Smooth muscle cell (in vitro differentiated cells): Measurements from ENCODE around the gene SYCE3. TPM values are rescaled to one million over a fixed set of nuclear protein-coding genes. Genes with fewer than 3 reads are reported as not detected.
"Not testable (repeated sequence)": the region's sequence is repeated elsewhere in the genome, so short reads cannot be mapped to it uniquely, and the experiment has no call there.

Experiments
- DNase-seq: peaks from one replicate; lab custom pipeline; 2025; ENCODE audit not compliant: unreplicated experiment; lab: John Stamatoyannopoulos, UW
- H2AFZ ChIP-seq: fragments of 200-600 bp; sonication (generic); 2 replicates; pipeline ENCODE4 v1.6.0; 2016; ENCODE audit warnings: antibody characterized with exemption, low read depth, mild to moderate bottlenecking
- H3F3A ChIP-seq: fragments of 200-600 bp; sonication (generic); 2 replicates; pipeline ENCODE4 v1.6.0; 2017; ENCODE audit warnings: antibody characterized with exemption, low read depth
- H3K27ac ChIP-seq: fragments of 200-600 bp; sonication (generic); 2 replicates; pipeline ENCODE4 v1.5.1; 2016; ENCODE audit warnings: low read depth, mild to moderate bottlenecking
- H3K27me3 ChIP-seq: fragments of 200-600 bp; sonication (generic); 2 replicates; pipeline ENCODE4 v1.6.1; 2016; ENCODE audit warnings: low read depth, mild to moderate bottlenecking
- H3K36me3 ChIP-seq: fragments of 200-600 bp; sonication (generic); 2 replicates; pipeline ENCODE4 v1.5.1; 2016; ENCODE audit warnings: low read depth
- H3K4me1 ChIP-seq: fragments of 200-600 bp; sonication (generic); 2 replicates; pipeline ENCODE4 v1.5.1; 2016; ENCODE audit warnings: low read depth
- H3K4me2 ChIP-seq: fragments of 200-600 bp; sonication (generic); 2 replicates; pipeline ENCODE4 v1.6.0; 2016; ENCODE audit warnings: mild to moderate bottlenecking
- H3K4me3 ChIP-seq: fragments of 200-600 bp; sonication (generic); 2 replicates; pipeline ENCODE4 v1.5.1; 2016; ENCODE audit warnings: mild to moderate bottlenecking
- H3K79me2 ChIP-seq: fragments of 200-600 bp; sonication (generic); 2 replicates; pipeline ENCODE4 v1.6.0; 2016; ENCODE audit warnings: low read depth, mild to moderate bottlenecking
- H3K9ac ChIP-seq: fragments of 200-600 bp; sonication (generic); 2 replicates; pipeline ENCODE4 v1.6.0; 2016; ENCODE audit warnings: low read depth
- H3K9me3 ChIP-seq: fragments of 200-600 bp; sonication (generic); replicated peaks from 2 replicates; pipeline ENCODE4 v1.5.1; 2016; ENCODE audit warnings: low read depth
- H4K20me1 ChIP-seq: fragments of 200-600 bp; sonication (generic); 2 replicates; pipeline ENCODE4 v1.6.0; 2016; ENCODE audit warnings: low read depth
- WGBS: methylation state at CpG from one replicate; pipeline ENCODE4 v1.1.7; 2016; ENCODE audit warnings: low lambda C conversion rate; 5-methylcytosine and 5-hydroxymethylcytosine counted together
- polyA plus RNA-seq: library from polyadenylated mRNA; unstranded; fragments of >200 nt; fragmentation: Nextera tagmentation; extraction: Ambion mirVana; gene quantifications from 2 replicates; pipeline ENCODE4 v1.2.1, GENCODE V29; 2016
- total RNA-seq: library from RNA; depleted of rRNA; stranded (reverse); fragments of >200 nt; gene quantifications from 2 replicates; pipeline ENCODE4 v1.2.3, GENCODE V29; 2014
- TF ChIP-seq, protein P1 (sequence below): fragments of 200-600 bp; sonication (generic); IDR thresholded peaks from 2 replicates; pipeline ENCODE4 v1.5.1; 2017; ENCODE audit warnings: borderline replicate concordance, mild to moderate bottlenecking, antibody characterized with exemption; ENCODE audit not compliant: insufficient read depth, poor library complexity, severe bottlenecking

The SYCE3 gene
- total and polyA plus RNA-seq, 2 experiments from 2014 or later: not detected

DNA sequence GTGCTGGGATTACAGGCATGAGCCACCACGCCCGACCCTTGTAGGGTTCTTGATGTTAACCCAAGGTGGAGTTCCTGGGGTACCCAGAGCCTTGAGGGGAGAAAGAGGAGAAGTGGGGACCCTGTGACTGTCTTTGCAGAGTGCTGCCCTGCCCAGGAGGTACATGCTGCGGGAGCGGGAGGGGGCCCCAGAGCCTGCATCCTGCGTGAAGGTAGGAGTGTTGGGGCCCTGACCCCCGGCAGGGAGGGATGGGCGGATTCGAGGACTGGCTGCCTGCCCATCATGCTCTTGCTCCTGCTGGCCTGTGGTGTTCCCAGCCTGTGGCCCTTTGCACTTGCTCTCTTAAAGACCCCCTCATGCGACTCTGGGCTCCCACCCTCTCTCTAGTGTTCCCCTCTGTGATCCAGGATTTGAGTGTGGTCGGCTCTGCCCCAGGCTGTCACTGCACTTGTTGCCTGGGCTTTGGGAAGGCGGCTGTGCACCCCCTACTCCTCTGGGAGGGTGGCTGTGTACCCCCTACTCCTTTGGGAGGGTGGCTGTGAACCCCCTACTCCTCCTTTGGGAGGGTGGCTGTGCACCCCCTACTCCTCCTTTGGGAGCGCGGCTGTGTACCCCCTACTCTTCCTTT is 41.8 kb downstream of the SYCE3 start:
- Histone ChIP-seq H3K27me3 (no peaks in the 10 kb centered on the region), H4K20me1 (peaks cover 21% of the 10 kb centered on the region), H3K9me3 (no peaks in the 10 kb centered on the region), H3K27ac (no peak overlapping the region), H3F3A (peaks cover 9% of the 10 kb centered on the region), H3K36me3 (no peaks in the 10 kb centered on the region), H3K4me2 (no peak overlapping the region), H3K79me2 (peaks cover 10% of the 10 kb centered on the region), H3K9ac (no peak overlapping the region), H3K4me1 (no peaks in the 10 kb centered on the region), H3K4me3 (no peak overlapping the region), H2AFZ (no peak overlapping the region)
- TF ChIP-seq, protein P1, sequence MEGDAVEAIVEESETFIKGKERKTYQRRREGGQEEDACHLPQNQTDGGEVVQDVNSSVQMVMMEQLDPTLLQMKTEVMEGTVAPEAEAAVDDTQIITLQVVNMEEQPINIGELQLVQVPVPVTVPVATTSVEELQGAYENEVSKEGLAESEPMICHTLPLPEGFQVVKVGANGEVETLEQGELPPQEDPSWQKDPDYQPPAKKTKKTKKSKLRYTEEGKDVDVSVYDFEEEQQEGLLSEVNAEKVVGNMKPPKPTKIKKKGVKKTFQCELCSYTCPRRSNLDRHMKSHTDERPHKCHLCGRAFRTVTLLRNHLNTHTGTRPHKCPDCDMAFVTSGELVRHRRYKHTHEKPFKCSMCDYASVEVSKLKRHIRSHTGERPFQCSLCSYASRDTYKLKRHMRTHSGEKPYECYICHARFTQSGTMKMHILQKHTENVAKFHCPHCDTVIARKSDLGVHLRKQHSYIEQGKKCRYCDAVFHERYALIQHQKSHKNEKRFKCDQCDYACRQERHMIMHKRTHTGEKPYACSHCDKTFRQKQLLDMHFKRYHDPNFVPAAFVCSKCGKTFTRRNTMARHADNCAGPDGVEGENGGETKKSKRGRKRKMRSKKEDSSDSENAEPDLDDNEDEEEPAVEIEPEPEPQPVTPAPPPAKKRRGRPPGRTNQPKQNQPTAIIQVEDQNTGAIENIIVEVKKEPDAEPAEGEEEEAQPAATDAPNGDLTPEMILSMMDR: no peak
- 95% methylated on average over 13 of the region's 13 CpGs for WGBS
- DNase-seq: no peak

DNA sequence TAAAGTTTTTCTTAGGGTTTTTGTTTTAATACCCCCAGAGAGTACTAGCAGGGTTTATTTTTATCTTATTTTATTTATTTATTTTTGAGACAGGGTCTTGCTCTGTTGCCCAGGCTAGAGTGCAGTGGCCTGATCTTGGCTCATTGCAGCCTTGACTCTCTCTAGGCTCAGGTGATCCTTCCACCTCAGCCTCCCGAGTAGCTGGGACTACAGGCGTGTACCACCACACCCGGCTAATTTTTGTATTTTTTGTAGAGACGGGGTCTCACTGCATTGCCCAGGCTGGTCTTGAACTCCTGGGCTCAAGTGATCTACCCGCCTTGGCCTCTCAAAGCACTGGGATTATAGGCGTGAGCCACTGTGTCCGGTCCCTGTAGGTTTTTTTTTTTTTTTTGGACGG is 42.5 kb downstream of the SYCE3 start:
- peaks cover 25% of the 10 kb centered on the region for H4K20me1 ChIP-seq
- not testable (repeated sequence) for H3K9me3 ChIP-seq, H3K36me3 ChIP-seq, DNase-seq, H3K4me2 ChIP-seq, H3F3A ChIP-seq, H3K27ac ChIP-seq, H3K4me1 ChIP-seq, H3K27me3 ChIP-seq, H3K4me3 ChIP-seq, H3K9ac ChIP-seq, H2AFZ ChIP-seq
- 97% methylated on average over 8 of the region's 8 CpGs for WGBS
- peaks cover 10% of the 10 kb centered on the region for H3K79me2 ChIP-seq

DNA sequence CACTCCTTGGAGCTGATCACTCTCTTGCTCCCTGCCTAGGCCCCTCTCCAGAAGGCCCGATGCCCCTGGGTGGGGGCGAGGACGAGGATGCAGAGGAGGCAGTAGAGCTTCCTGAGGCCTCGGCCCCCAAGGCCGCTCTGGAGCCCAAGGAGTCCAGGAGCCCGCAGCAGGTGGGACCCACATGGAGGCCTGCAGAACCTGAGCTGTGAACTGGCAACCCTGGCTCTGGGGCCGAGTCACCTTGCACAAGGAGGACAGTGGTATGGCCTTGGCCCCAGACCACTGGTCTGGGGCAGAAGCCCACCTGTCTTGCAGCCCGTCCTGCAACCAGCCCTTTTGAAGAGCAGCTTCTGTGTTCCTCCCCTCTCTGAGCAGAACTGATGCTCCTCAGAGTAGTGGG is 43.6 kb downstream of the SYCE3 start:
- Histone ChIP-seq H2AFZ (no peak overlapping the region), H3K27ac (no peak overlapping the region), H3F3A (peaks cover 4% of the 10 kb centered on the region), H4K20me1 (peaks cover 22% of the 10 kb centered on the region), H3K4me3 (no peak overlapping the region), H3K36me3 (no peaks in the 10 kb centered on the region), H3K9ac (no peak overlapping the region), H3K4me2 (no peak overlapping the region), H3K79me2 (peaks cover 7% of the 10 kb centered on the region), H3K27me3 (no peaks in the 10 kb centered on the region), H3K9me3 (no peaks in the 10 kb centered on the region), H3K4me1 (no peaks in the 10 kb centered on the region)
- TF ChIP-seq, protein P1: no peak
- DNase-seq: no peak
- 98% methylated on average over 8 of the region's 8 CpGs for WGBS

DNA sequence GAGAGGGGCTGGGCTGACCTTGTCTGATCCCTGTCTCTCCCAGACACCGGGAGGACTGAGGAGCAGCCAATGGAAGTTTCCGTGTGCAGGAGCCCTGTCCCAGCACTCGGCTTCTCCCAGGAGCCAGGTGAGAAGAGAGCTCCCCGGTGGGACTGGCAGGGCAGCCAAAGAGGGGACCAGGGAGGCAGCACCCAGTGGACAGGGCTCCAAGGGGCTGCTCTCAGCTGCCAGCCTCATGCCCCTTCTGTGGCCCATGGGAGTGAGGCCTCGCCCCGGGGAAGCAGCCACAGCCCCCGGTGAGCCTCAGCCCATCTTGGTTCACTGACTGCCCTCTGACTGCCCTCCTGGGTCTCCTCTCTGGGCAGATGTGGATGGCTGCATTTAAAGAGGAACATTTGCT is 44.1 kb downstream of the SYCE3 start:
- H4K20me1 ChIP-seq: peaks cover 20% of the 10 kb centered on the region
- no peak for DNase-seq
- peaks cover 7% of the 10 kb centered on the region for H3K79me2 ChIP-seq
- H3K4me1 ChIP-seq: no peaks in the 10 kb centered on the region
- no peak overlapping the region for H3K4me2 ChIP-seq
- H3K36me3 ChIP-seq: no peaks in the 10 kb centered on the region
- H3K9ac ChIP-seq: no peak overlapping the region
- H3K27ac ChIP-seq: no peak overlapping the region
- TF ChIP-seq, protein P1: no peak
- H3K9me3 ChIP-seq: no peaks in the 10 kb centered on the region
- H3K27me3 ChIP-seq: no peaks in the 10 kb centered on the region
- no peak overlapping the region for H2AFZ ChIP-seq
- WGBS: 98% methylated on average over 7 of the region's 7 CpGs
- no peaks in the 10 kb centered on the region for H3F3A ChIP-seq
- no peak overlapping the region for H3K4me3 ChIP-seq
